ENCODE data around the gene CORO6. TPM values are rescaled to one million over a fixed set of nuclear protein-coding genes. Genes with fewer than 3 reads are reported as not detected.

CORO6 gene
- total RNA-seq, 1 donor from 2014 or later, result 1.4 TPM

- peak; percentile 86 for DNase-seq
- Mint-ChIP-seq H3K27ac (ENCODE audit: unreplicated experiment) (no peak overlapping the region), H3K36me3 (ENCODE audit: unreplicated experiment) (no peaks in the 10 kb centered on the region), H3K9me3 (ENCODE audit: unreplicated experiment) (no peaks in the 10 kb centered on the region), H3K4me3 (ENCODE audit: unreplicated experiment) (no peak overlapping the region), H3K27me3 (ENCODE audit: unreplicated experiment) (peaks cover 20% of the 10 kb centered on the region), H3K4me1 (ENCODE audit: low read depth, unreplicated experiment) (peaks cover 7% of the 10 kb centered on the region)
- TF ChIP-seq CTCF (IDR thresholded peaks at IDR 0.05; ENCODE audit: partially characterized antibody, unreplicated experiment), result peak; percentile 80
These were observed 49.8 kb downstream of the CORO6 start for GRCh38 chr17:29572691-29573557.

GRCh38 chr17:29571883-29572681, 50.6 kb downstream of the CORO6 start:
- H3K9me3 Mint-ChIP-seq (ENCODE audit: unreplicated experiment), result no peaks in the 10 kb centered on the region
- no peak for DNase-seq
- H3K4me1 Mint-ChIP-seq (ENCODE audit: low read depth, unreplicated experiment), result peaks cover 7% of the 10 kb centered on the region
- no peak overlapping the region for H3K4me3 Mint-ChIP-seq (ENCODE audit: unreplicated experiment)
- TF ChIP-seq CTCF (IDR thresholded peaks at IDR 0.05; ENCODE audit: partially characterized antibody, unreplicated experiment), result no peak
- peaks cover 20% of the 10 kb centered on the region for H3K27me3 Mint-ChIP-seq (ENCODE audit: unreplicated experiment)
- H3K27ac Mint-ChIP-seq (ENCODE audit: unreplicated experiment), result no peak overlapping the region
- H3K36me3 Mint-ChIP-seq (ENCODE audit: unreplicated experiment), result no peaks in the 10 kb centered on the region

GRCh38 chr17:29571486-29571882, 51.2 kb downstream of the CORO6 start:
- Mint-ChIP-seq H3K27me3 (ENCODE audit: unreplicated experiment) (peaks cover 20% of the 10 kb centered on the region), H3K27ac (ENCODE audit: unreplicated experiment) (no peak overlapping the region), H3K4me3 (ENCODE audit: unreplicated experiment) (no peak overlapping the region), H3K36me3 (ENCODE audit: unreplicated experiment) (no peaks in the 10 kb centered on the region), H3K4me1 (ENCODE audit: low read depth, unreplicated experiment) (peaks cover 7% of the 10 kb centered on the region), H3K9me3 (ENCODE audit: unreplicated experiment) (no peaks in the 10 kb centered on the region)
- TF ChIP-seq CTCF (IDR thresholded peaks at IDR 0.05; ENCODE audit: partially characterized antibody, unreplicated experiment), result no peak
- DNase-seq, result no peak

- DNase-seq, result no peak
- Mint-ChIP-seq H3K9me3 (ENCODE audit: unreplicated experiment) (no peaks in the 10 kb centered on the region), H3K4me3 (ENCODE audit: unreplicated experiment) (peak overlapping the region; percentile 31), H3K27ac (ENCODE audit: unreplicated experiment) (no peak overlapping the region), H3K4me1 (ENCODE audit: low read depth, unreplicated experiment) (peaks cover 7% of the 10 kb centered on the region), H3K27me3 (ENCODE audit: unreplicated experiment) (peaks cover 20% of the 10 kb centered on the region), H3K36me3 (ENCODE audit: unreplicated experiment) (no peaks in the 10 kb centered on the region)
- TF ChIP-seq CTCF (IDR thresholded peaks at IDR 0.05; ENCODE audit: partially characterized antibody, unreplicated experiment), result no peak
These were observed 52.2 kb downstream of the CORO6 start for GRCh38 chr17:29570521-29570920.
